ENCODE measurements around the gene DDX21. TPM values are rescaled to one million over a fixed set of nuclear protein-coding genes. Genes with fewer than 3 reads are reported as not detected.

The DDX21 gene
- total and polyA plus RNA-seq, 2 donors (not counting 1 experiment from before 2014, with no cell fraction given): 54.2 to 67.9 TPM

DNA sequence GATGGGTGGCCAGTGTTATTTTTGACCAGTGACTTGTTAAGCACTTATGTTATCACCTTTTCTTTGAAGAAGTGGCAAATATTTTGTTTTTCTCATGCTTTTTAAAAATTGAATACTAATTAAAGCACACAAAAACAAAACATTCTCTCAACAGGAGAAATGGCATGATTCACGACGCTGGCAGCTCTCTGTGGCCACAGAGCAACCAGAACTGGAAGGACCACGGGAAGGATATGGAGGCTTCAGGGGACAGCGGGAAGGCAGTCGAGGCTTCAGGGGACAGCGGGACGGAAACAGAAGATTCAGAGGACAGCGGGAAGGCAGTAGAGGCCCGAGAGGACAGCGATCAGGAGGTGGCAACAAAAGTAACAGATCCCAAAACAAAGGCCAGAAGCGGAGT lies 26.4 kb downstream of the DDX21 start:
- H3K4me1 ChIP-seq (ENCODE audit: control insufficient read depth, extremely low read depth, insufficient read depth, low read length): no peaks in the 10 kb centered on the region

DNA sequence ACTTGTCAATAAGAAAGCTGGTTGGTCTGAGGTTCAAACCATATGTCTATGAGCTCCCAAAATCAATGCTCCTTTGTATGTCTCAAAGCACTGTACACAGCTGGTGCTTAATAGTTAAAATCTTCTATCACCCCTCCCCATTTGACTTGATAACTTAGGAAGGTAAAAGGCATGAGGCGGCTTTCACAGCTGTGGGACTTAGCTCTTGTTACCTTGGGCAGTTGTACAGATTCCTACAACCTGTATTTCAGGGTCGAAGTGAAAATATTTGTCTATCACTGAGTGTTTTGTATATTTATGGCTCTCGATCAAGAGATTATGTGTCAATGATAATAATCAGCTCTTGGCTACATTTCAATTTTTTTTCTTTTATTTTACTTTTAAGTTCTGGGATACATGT lies 31.6 kb downstream of the DDX21 start:
- no peaks in the 10 kb centered on the region for H3K27me3 ChIP-seq (ENCODE audit: control insufficient read depth, insufficient read depth, low read length)
- no peaks in the 10 kb centered on the region for H3K9me3 ChIP-seq (ENCODE audit: control insufficient read depth, insufficient read depth, low read depth, low read length)
- peak overlapping the region; percentile 28 for H3K4me2 ChIP-seq (ENCODE audit: extremely low read depth, insufficient read depth, low read length)
- peaks cover 4% of the 10 kb centered on the region for H3K36me3 ChIP-seq (ENCODE audit: control insufficient read depth, insufficient read depth, low read length)
- H3K9ac ChIP-seq (ENCODE audit: insufficient read depth, low read length): no peak overlapping the region
- H4K20me1 ChIP-seq (ENCODE audit: control insufficient read depth, extremely low read depth, insufficient read depth, low read length): no peaks in the 10 kb centered on the region
- no peak overlapping the region for H3K27ac ChIP-seq (ENCODE audit: insufficient read depth, low read length)
- no peak overlapping the region for H2AFZ ChIP-seq (ENCODE audit: low read length)
- peaks cover 5% of the 10 kb centered on the region for H3K4me1 ChIP-seq (ENCODE audit: control insufficient read depth, extremely low read depth, insufficient read depth, low read length)
- no peak for DNase-seq (ENCODE audit: low read depth in 2 of 2)
- H3K4me3 ChIP-seq (replicated peaks in 1 of 4; ENCODE audit: control extremely low read depth in 1 of 4, insufficient read depth in 1 of 4, low read depth in 3 of 4, low read length in 4 of 4): no peak overlapping the region
- H3K79me2 ChIP-seq (ENCODE audit: control insufficient read depth, insufficient read depth, low read length): peaks cover 36% of the 10 kb centered on the region
- TF ChIP-seq, protein P1, sequence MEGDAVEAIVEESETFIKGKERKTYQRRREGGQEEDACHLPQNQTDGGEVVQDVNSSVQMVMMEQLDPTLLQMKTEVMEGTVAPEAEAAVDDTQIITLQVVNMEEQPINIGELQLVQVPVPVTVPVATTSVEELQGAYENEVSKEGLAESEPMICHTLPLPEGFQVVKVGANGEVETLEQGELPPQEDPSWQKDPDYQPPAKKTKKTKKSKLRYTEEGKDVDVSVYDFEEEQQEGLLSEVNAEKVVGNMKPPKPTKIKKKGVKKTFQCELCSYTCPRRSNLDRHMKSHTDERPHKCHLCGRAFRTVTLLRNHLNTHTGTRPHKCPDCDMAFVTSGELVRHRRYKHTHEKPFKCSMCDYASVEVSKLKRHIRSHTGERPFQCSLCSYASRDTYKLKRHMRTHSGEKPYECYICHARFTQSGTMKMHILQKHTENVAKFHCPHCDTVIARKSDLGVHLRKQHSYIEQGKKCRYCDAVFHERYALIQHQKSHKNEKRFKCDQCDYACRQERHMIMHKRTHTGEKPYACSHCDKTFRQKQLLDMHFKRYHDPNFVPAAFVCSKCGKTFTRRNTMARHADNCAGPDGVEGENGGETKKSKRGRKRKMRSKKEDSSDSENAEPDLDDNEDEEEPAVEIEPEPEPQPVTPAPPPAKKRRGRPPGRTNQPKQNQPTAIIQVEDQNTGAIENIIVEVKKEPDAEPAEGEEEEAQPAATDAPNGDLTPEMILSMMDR (conservative IDR thresholded peaks at IDR 0.05 in 1 of 2, IDR thresholded peaks at IDR 0.05 in 1 of 2; ENCODE audit: low read depth in 1 of 2, low read length in 2 of 2): no peak
- TF ChIP-seq EZH2 (IDR thresholded peaks at IDR 0.05; ENCODE audit: low read length, missing control alignments): no peak

More for the DNA sequence above, 26.4 kb downstream of the DDX21 start:
- no peak overlapping the region for H3K4me2 ChIP-seq (ENCODE audit: extremely low read depth, insufficient read depth, low read length)
- H3K36me3 ChIP-seq (ENCODE audit: control insufficient read depth, insufficient read depth, low read length): peaks cover 14% of the 10 kb centered on the region
- no peak overlapping the region for H2AFZ ChIP-seq (ENCODE audit: low read length)
- H3K9ac ChIP-seq (ENCODE audit: insufficient read depth, low read length): no peak overlapping the region
- TF ChIP-seq, protein P1 (conservative IDR thresholded peaks at IDR 0.05 in 1 of 2, IDR thresholded peaks at IDR 0.05 in 1 of 2; ENCODE audit: low read depth in 1 of 2, low read length in 2 of 2): no peak
- no peak for TF ChIP-seq EZH2 (IDR thresholded peaks at IDR 0.05; ENCODE audit: low read length, missing control alignments)
- H3K4me3 ChIP-seq (replicated peaks in 1 of 4; ENCODE audit: control extremely low read depth in 1 of 4, insufficient read depth in 1 of 4, low read depth in 3 of 4, low read length in 4 of 4): no peak overlapping the region
- H3K79me2 ChIP-seq (ENCODE audit: control insufficient read depth, insufficient read depth, low read length): no peaks in the 10 kb centered on the region
- H4K20me1 ChIP-seq (ENCODE audit: control insufficient read depth, extremely low read depth, insufficient read depth, low read length): no peaks in the 10 kb centered on the region
- H3K27ac ChIP-seq (ENCODE audit: insufficient read depth, low read length): no peak overlapping the region
- H3K27me3 ChIP-seq (ENCODE audit: control insufficient read depth, insufficient read depth, low read length): no peaks in the 10 kb centered on the region
- no peak for DNase-seq (ENCODE audit: low read depth in 2 of 2)
- no peaks in the 10 kb centered on the region for H3K9me3 ChIP-seq (ENCODE audit: control insufficient read depth, insufficient read depth, low read depth, low read length)

DNA sequence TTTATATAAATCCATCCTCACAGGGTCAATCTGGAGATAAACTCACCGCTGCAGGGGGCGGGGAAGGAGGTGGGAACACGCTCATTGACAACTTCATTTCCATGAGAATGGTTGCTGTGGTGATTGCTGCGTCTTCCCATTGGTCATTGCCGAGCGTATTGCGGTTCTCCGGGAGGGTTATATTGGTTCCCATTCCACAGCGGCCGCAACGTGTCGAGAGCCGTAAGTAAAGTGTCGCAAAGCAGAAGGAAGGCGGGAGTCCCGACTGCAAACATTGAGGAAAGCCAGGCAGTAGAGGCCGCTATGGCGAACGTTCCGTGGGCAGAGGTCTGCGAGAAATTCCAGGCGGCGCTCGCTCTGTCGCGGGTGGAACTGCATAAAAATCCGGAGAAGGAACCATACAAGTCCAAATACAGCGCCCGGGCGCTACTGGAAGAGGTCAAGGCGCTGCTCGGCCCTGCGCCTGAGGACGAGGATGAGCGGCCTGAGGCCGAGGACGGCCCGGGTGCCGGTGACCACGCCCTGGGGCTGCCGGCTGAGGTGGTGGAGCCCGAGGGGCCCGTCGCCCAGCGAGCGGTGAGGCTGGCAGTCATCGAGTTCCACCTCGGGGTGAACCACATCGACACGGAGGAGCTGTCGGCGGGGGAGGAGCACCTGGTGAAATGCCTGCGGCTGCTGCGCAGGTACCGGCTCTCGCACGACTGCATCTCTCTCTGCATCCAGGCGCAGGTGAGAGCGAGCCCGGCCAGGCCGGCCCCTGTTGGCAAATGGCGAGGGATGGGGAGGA lies 32.8 kb downstream of the DDX21 start, which contains the start of gene KIFBP:
Gene KIFBP, plus strand, starts transcription at position 274 of the 787 bp plus-strand sequence. Its CDS starts 30 bp downstream, at position 304.
- Histone ChIP-seq H2AFZ (ENCODE audit: low read length) (peak within 1 kb of the TSS; percentile 83), H3K27me3 (ENCODE audit: control insufficient read depth, insufficient read depth, low read length) (no peaks in the 10 kb centered on the region), H3K27ac (ENCODE audit: insufficient read depth, low read length) (peak within 1 kb of the TSS; percentile 82), H3K9me3 (ENCODE audit: control insufficient read depth, insufficient read depth, low read depth, low read length) (no peaks in the 10 kb centered on the region), H4K20me1 (ENCODE audit: control insufficient read depth, extremely low read depth, insufficient read depth, low read length) (no peaks in the 10 kb centered on the region), H3K79me2 (ENCODE audit: control insufficient read depth, insufficient read depth, low read length) (peaks cover 46% of the 10 kb centered on the region), H3K4me1 (ENCODE audit: control insufficient read depth, extremely low read depth, insufficient read depth, low read length) (peaks cover 9% of the 10 kb centered on the region), H3K4me3 (replicated peaks in 1 of 4; ENCODE audit: control extremely low read depth in 1 of 4, insufficient read depth in 1 of 4, low read depth in 3 of 4, low read length in 4 of 4) (peak within 1 kb of the TSS; percentile 77 to 95 (median 94)), H3K9ac (ENCODE audit: insufficient read depth, low read length) (peak within 1 kb of the TSS; percentile 87), H3K4me2 (ENCODE audit: extremely low read depth, insufficient read depth, low read length) (peak within 1 kb of the TSS; percentile 76), H3K36me3 (ENCODE audit: control insufficient read depth, insufficient read depth, low read length) (no peaks in the 10 kb centered on the region)
- TF ChIP-seq, protein P1 (conservative IDR thresholded peaks at IDR 0.05 in 1 of 2, IDR thresholded peaks at IDR 0.05 in 1 of 2; ENCODE audit: low read depth in 1 of 2, low read length in 2 of 2): peak; percentile 48 to 60
- no peak for TF ChIP-seq EZH2 (IDR thresholded peaks at IDR 0.05; ENCODE audit: low read length, missing control alignments)
- peak; percentile 98 to 99 for DNase-seq (ENCODE audit: low read depth in 2 of 2)
